ENCODE results near the gene PLCH1.

DNA sequence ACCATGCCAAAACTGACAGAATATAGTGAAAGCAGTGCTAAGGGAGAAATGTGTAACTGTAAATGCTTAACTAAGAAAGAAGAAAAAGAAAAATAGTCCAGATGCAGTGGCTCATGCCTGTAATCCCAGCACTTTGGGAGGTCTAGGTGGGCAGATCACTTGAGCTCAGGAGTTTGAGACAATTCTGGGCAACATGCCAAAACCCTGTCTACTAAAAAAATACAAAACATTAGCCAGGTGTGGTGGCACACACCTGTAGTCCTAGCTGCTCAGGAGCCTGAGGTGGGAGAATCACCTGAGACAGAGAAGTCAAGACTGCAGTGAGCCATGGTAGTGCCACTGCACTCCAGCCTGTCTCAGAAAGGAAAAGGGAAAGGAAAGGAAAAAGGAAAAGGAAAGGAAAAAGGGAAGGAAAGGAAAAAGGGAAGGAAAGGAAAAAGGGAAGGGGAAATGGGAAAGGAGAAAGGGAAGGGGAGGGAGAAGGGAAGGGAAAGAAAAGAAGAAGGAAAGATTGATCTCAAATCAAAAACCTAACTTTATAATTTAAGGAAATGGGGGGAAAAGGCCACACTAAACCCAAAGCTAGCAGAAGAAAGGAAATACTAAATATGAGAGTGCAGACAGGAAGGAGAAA is 40.9 kb upstream of the PLCH1 start:
- TF ChIP-seq BACH1 (IDR thresholded peaks at IDR 0.05; ENCODE audit: low read length) (no peak), EZH2 (IDR thresholded peaks at IDR 0.05; ENCODE audit: low read depth, low read length, severe bottlenecking) (no peak), TAF1 (IDR thresholded peaks at IDR 0.05; ENCODE audit: low read depth, low read length) (no peak), POLR2AphosphoS5 (IDR thresholded peaks at IDR 0.05; ENCODE audit: low read depth, low read length) (no peak), CHD2 (IDR thresholded peaks at IDR 0.05; ENCODE audit: low read length) (no peak), POLR2A (IDR thresholded peaks at IDR 0.05; ENCODE audit: control extremely low read depth in 1 of 2, low read depth in 2 of 2, low read length in 2 of 2) (no peak), GABPA (IDR thresholded peaks at IDR 0.05; ENCODE audit: borderline replicate concordance, insufficient read depth, low read length) (no peak)
- TF ChIP-seq, protein P1, sequence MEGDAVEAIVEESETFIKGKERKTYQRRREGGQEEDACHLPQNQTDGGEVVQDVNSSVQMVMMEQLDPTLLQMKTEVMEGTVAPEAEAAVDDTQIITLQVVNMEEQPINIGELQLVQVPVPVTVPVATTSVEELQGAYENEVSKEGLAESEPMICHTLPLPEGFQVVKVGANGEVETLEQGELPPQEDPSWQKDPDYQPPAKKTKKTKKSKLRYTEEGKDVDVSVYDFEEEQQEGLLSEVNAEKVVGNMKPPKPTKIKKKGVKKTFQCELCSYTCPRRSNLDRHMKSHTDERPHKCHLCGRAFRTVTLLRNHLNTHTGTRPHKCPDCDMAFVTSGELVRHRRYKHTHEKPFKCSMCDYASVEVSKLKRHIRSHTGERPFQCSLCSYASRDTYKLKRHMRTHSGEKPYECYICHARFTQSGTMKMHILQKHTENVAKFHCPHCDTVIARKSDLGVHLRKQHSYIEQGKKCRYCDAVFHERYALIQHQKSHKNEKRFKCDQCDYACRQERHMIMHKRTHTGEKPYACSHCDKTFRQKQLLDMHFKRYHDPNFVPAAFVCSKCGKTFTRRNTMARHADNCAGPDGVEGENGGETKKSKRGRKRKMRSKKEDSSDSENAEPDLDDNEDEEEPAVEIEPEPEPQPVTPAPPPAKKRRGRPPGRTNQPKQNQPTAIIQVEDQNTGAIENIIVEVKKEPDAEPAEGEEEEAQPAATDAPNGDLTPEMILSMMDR (IDR thresholded peaks at IDR 0.05; ENCODE audit: control extremely low read depth in 1 of 3, insufficient read depth in 1 of 3, low read depth in 1 of 3, low read length in 3 of 3), result no peak

Measured in H1 (cell line).